Ishikawa (cell line): ENCODE results near the gene RAET1G.

Experiments used
- CEBPB ChIP-seq: IDR thresholded peaks from 2 replicates; pipeline ENCODE4 v1.6.1; 2012
- EGR1 ChIP-seq: IDR thresholded peaks from 2 replicates; pipeline ENCODE4 v1.6.1; 2012
- EP300 ChIP-seq: IDR thresholded peaks from 2 replicates; pipeline ENCODE4 v1.6.1; 2012; ENCODE audit warnings: borderline replicate concordance
- MAX ChIP-seq: IDR thresholded peaks from 2 replicates; pipeline ENCODE4 v1.6.1; 2012
- RAD21 ChIP-seq: IDR thresholded peaks from 2 replicates; pipeline ENCODE4 v1.6.1; 2012; ENCODE audit warnings: low read depth
- TAF1 ChIP-seq: IDR thresholded peaks from 2 replicates; pipeline ENCODE4 v1.6.1; 2012; ENCODE audit warnings: low read depth, mild to moderate bottlenecking
- TEAD4 ChIP-seq: IDR thresholded peaks from 2 replicates; pipeline ENCODE4 v1.6.1; 2012
- USF1 ChIP-seq: IDR thresholded peaks from 2 replicates; pipeline ENCODE4 v1.6.1; 2012
- ZBTB7A ChIP-seq: IDR thresholded peaks from 2 replicates; pipeline ENCODE4 v1.6.1; 2012; ENCODE audit warnings: low read depth
- TF ChIP-seq, protein P1 (sequence below): IDR thresholded peaks from 2 replicates; pipeline ENCODE4 v1.6.1; 2012; ENCODE audit warnings: low read depth, mild to moderate bottlenecking

GRCh38 chr6:149910721-149911151 is 12.2 kb downstream of the RAET1G start:
- TF ChIP-seq TEAD4: no peak
- no peak for TF ChIP-seq CEBPB
- no peak for TF ChIP-seq RAD21
- TF ChIP-seq TAF1: no peak
- TF ChIP-seq ZBTB7A: no peak
- no peak for TF ChIP-seq EGR1
- no peak for TF ChIP-seq MAX
- TF ChIP-seq, protein P1, sequence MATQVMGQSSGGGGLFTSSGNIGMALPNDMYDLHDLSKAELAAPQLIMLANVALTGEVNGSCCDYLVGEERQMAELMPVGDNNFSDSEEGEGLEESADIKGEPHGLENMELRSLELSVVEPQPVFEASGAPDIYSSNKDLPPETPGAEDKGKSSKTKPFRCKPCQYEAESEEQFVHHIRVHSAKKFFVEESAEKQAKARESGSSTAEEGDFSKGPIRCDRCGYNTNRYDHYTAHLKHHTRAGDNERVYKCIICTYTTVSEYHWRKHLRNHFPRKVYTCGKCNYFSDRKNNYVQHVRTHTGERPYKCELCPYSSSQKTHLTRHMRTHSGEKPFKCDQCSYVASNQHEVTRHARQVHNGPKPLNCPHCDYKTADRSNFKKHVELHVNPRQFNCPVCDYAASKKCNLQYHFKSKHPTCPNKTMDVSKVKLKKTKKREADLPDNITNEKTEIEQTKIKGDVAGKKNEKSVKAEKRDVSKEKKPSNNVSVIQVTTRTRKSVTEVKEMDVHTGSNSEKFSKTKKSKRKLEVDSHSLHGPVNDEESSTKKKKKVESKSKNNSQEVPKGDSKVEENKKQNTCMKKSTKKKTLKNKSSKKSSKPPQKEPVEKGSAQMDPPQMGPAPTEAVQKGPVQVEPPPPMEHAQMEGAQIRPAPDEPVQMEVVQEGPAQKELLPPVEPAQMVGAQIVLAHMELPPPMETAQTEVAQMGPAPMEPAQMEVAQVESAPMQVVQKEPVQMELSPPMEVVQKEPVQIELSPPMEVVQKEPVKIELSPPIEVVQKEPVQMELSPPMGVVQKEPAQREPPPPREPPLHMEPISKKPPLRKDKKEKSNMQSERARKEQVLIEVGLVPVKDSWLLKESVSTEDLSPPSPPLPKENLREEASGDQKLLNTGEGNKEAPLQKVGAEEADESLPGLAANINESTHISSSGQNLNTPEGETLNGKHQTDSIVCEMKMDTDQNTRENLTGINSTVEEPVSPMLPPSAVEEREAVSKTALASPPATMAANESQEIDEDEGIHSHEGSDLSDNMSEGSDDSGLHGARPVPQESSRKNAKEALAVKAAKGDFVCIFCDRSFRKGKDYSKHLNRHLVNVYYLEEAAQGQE: no peak
- TF ChIP-seq EP300: no peak
- no peak for TF ChIP-seq USF1
